IMR-90 (cell line): ENCODE data around the gene NMRAL1. TPM values are rescaled to one million over a fixed set of nuclear protein-coding genes. Genes with fewer than 3 reads are reported as not detected.

Experiments used
- ATAC-seq: fragments of 200-7000 bp; cut with Tn5 transposase; 2 replicates; pipeline ENCODE4 v1.9.1; 2020; ENCODE audit warnings: low read depth, mild to moderate bottlenecking, moderate library complexity
- BruUV-seq: library from RNA; stranded (reverse); fragments of 400-500 nt; replicated peaks from 2 replicates; lab custom pipeline; 2021; lab: Mats Ljungman, UMichigan
- CTCF ChIA-PET: fragments of 300-600 bp; formaldehyde crosslinking; extraction: SDS; loops from one replicate; lab custom pipeline; 2021; ENCODE audit warnings: antibody characterized with exemption; lab: Yijun Ruan, JAX
- POLR2A ChIA-PET: fragments of 300-600 bp; sonication (Branson Sonifier 250); formaldehyde crosslinking; loops from one replicate; lab custom pipeline; 2022; ENCODE audit warnings: antibody characterized with exemption; ENCODE audit not compliant: unreplicated experiment; lab: Charles Lee
- DNase-seq: peaks from one replicate; pipeline ENCODE4 v3.0.0; 2013
- H2AFZ ChIP-seq: replicated peaks from 2 replicates; pipeline ENCODE3; 2013; ENCODE audit warnings: low read length, mild to moderate bottlenecking; ENCODE audit not compliant: poor library complexity
- H2AK5ac ChIP-seq: 2 replicates; pipeline ENCODE4 v1.6.1; 2013; ENCODE audit warnings: low read depth, low read length, inconsistent platforms
- H2AK9ac ChIP-seq: replicated peaks from 2 replicates; pipeline ENCODE3; 2013; ENCODE audit warnings: mild to moderate bottlenecking, low read depth, low read length, moderate library complexity; ENCODE audit not compliant: poor library complexity
- H2BK120ac ChIP-seq: 2 replicates; pipeline ENCODE4 v1.6.1; 2013; ENCODE audit warnings: low read depth, low read length, inconsistent platforms
- H2BK15ac ChIP-seq: 3 replicates; pipeline ENCODE4 v1.6.1; 2013; ENCODE audit warnings: low read depth, low read length, inconsistent platforms
- H2BK20ac ChIP-seq: 2 replicates; pipeline ENCODE4 v1.6.1; 2013; ENCODE audit warnings: low read depth, mild to moderate bottlenecking, inconsistent platforms, low read length, moderate library complexity
- H2BK5ac ChIP-seq: 2 replicates; pipeline ENCODE4 v1.6.1; 2013; ENCODE audit warnings: mild to moderate bottlenecking, low read depth, low read length, inconsistent platforms; ENCODE audit not compliant: poor library complexity, severe bottlenecking
- H3K14ac ChIP-seq: replicated peaks from 2 replicates; pipeline ENCODE4 v1.6.1; 2013; ENCODE audit warnings: low read depth, low read length, inconsistent platforms
- H3K18ac ChIP-seq: 2 replicates; pipeline ENCODE4 v1.6.1; 2013; ENCODE audit warnings: low read depth, low read length, control low read depth
- H3K23ac ChIP-seq: 2 replicates; pipeline ENCODE4 v1.6.1; 2013; ENCODE audit warnings: low read depth, low read length, inconsistent platforms
- H3K27ac ChIP-seq: 2 replicates; pipeline ENCODE4 v1.5.1; 2013; ENCODE audit warnings: mild to moderate bottlenecking, control low read depth, low read length; ENCODE audit not compliant: insufficient read depth
- H3K27me3 ChIP-seq: 2 replicates; pipeline ENCODE4 v1.6.1; 2013; ENCODE audit warnings: low read length; ENCODE audit not compliant: control insufficient read depth, insufficient read depth
- H3K36me3 ChIP-seq: 2 replicates; pipeline ENCODE4 v1.6.1; 2013; ENCODE audit warnings: low read length, mixed read lengths; ENCODE audit not compliant: control insufficient read depth, insufficient read depth
- H3K4ac ChIP-seq: 2 replicates; pipeline ENCODE4 v1.6.1; 2013; ENCODE audit warnings: low read depth, low read length, inconsistent platforms
- H3K4me1 ChIP-seq: 2 replicates; pipeline ENCODE4 v1.6.1; 2013; ENCODE audit warnings: low read length, mixed read lengths; ENCODE audit not compliant: control insufficient read depth, insufficient read depth
- H3K4me2 ChIP-seq: 2 replicates; pipeline ENCODE4 v1.6.1; 2013; ENCODE audit warnings: low read depth, mild to moderate bottlenecking, control low read depth, low read length, moderate library complexity
- H3K4me3 ChIP-seq: 2 replicates; pipeline ENCODE4 v1.5.1; 2013; ENCODE audit warnings: low read depth, mild to moderate bottlenecking, control low read depth, low read length, moderate library complexity; ENCODE audit not compliant: insufficient read depth
- H3K56ac ChIP-seq: 2 replicates; pipeline ENCODE4 v1.6.1; 2013; ENCODE audit warnings: low read length, inconsistent platforms; ENCODE audit not compliant: insufficient read depth; ENCODE audit errors: extremely low read depth
- H3K79me1 ChIP-seq, 2 experiments: 2 replicates each; pipeline ENCODE4 v1.6.1; 2013; ENCODE audit warnings: low read length in 2 of 2, inconsistent platforms in 1 of 2, low read depth in 1 of 2
- H3K9ac ChIP-seq: 2 replicates; pipeline ENCODE4 v1.6.1; 2013; ENCODE audit warnings: low read depth, low read length, control low read depth
- H3K9me1 ChIP-seq: 2 replicates; pipeline ENCODE4 v1.6.1; 2013; ENCODE audit warnings: low read length, inconsistent platforms; ENCODE audit not compliant: insufficient read depth
- H3K9me3 ChIP-seq: 2 replicates; pipeline ENCODE4 v1.6.1; 2013; ENCODE audit warnings: low read length; ENCODE audit not compliant: control insufficient read depth, insufficient read depth
- H4K20me1 ChIP-seq: 2 replicates; pipeline ENCODE4 v1.6.1; 2013; ENCODE audit warnings: low read length, inconsistent platforms; ENCODE audit not compliant: insufficient read depth
- H4K5ac ChIP-seq: 2 replicates; pipeline ENCODE4 v1.6.1; 2013; ENCODE audit warnings: mild to moderate bottlenecking, low read depth, low read length, control low read depth
- H4K8ac ChIP-seq, 2 experiments: 2 replicates each; pipeline ENCODE4 v1.6.1; 2013; ENCODE audit warnings: low read depth in 2 of 2, low read length in 2 of 2, control low read depth in 1 of 2, inconsistent platforms in 1 of 2
- H4K91ac ChIP-seq: 2 replicates; pipeline ENCODE4 v1.6.1; 2013; ENCODE audit warnings: low read depth, low read length, inconsistent platforms; ENCODE audit not compliant: insufficient read depth
- MAFK ChIP-seq: IDR thresholded peaks from 2 replicates; pipeline ENCODE4 v1.6.1; 2012; ENCODE audit warnings: low read depth, low read length, improper control_type of control experiment
- MAZ ChIP-seq: IDR thresholded peaks from 2 replicates; pipeline ENCODE4 v1.6.1; 2012; ENCODE audit warnings: low read depth, mild to moderate bottlenecking, low read length, improper control_type of control experiment, moderate library complexity, borderline replicate concordance
- RCOR1 ChIP-seq: IDR thresholded peaks from 2 replicates; pipeline ENCODE4 v1.6.1; 2012; ENCODE audit warnings: mild to moderate bottlenecking, low read length, improper control_type of control experiment; ENCODE audit not compliant: insufficient replicate concordance
- WGBS, 2 experiments: methylation state at CpG; one replicate each; pipeline versions ENCODE4 v1.1.5 to v1.1.7; 2013; ENCODE audit warnings: missing lambda C conversion rate in 2 of 2; ENCODE audit not compliant: insufficient read length in 1 of 2; ENCODE audit errors: extremely low coverage in 2 of 2; 5-methylcytosine and 5-hydroxymethylcytosine counted together
- dilution Hi-C: fragments of 300-500 bp; cut with HindIII; formaldehyde crosslinking; loops from one replicate; pipeline ENCODE4 v1.14.3; 2018; ENCODE audit warnings: low sequenced_read_pairs; ENCODE audit not compliant: unreplicated experiment
- in situ Hi-C: fragments of 300-500 bp; cut with MboI; formaldehyde crosslinking; loops from 3 replicates; pipeline ENCODE4 v1.14.3; 2019; ENCODE audit warnings: low sequenced_read_pairs, inconsistent platforms, mixed read lengths
- intact Hi-C: fragments of 100-400 bp; cut with micrococcal nuclease; formaldehyde crosslinking; loops from 2 replicates; pipeline ENCODE4 v1.10.0; 2022
- polyA plus RNA-seq, 3 experiments: library from polyadenylated mRNA; depleted of rRNA; stranded (reverse); fragments of >200 nt; gene quantifications; 2 replicates each; pipeline ENCODE4 v1.2.3, GENCODE V29; 2012; ENCODE audit warnings: low replicate concordance in 1 of 3
- total RNA-seq: library from RNA; depleted of rRNA; stranded (reverse); fragments of >200 nt; gene quantifications from 2 replicates; pipeline ENCODE4 v1.2.3, GENCODE V29; 2012

Gene NMRAL1
- total and polyA plus RNA-seq, 2 of the 4 experiments (the other 2 are of a cell fraction): 48.6 to 67.6 TPM

- dilution Hi-C loops (no loop called here), intact Hi-C loops (no loop called here), in situ Hi-C loops (no loop called here)
- Histone ChIP-seq H3K23ac (no peak overlapping the region), H2AK9ac (no peak overlapping the region), H4K8ac (no peak overlapping the region), H3K4ac (no peak overlapping the region), H3K4me3 (no peak overlapping the region), H3K27me3 (no peaks in the 10 kb centered on the region), H2AFZ (no peak overlapping the region), H3K4me2 (no peak overlapping the region), H2BK120ac (no peak overlapping the region), H2BK5ac (no peak overlapping the region), H3K27ac (no peak overlapping the region), H3K4me1 (peaks cover 10% of the 10 kb centered on the region), H2AK5ac (no peak overlapping the region), H3K9me1 (peaks cover 9% of the 10 kb centered on the region), H3K79me1 (peaks cover 3 to 22% of the 10 kb centered on the region in 2 experiments; a peak in 3 of 4 replicates), H3K9me3 (no peaks in the 10 kb centered on the region), H3K18ac (no peak overlapping the region), H3K9ac (no peak overlapping the region), H3K14ac (no peak overlapping the region), H4K20me1 (peaks cover 6% of the 10 kb centered on the region; the same call in 1 of the 2 replicates), H4K5ac (no peak overlapping the region), H4K91ac (no peak overlapping the region), H2BK15ac (no peak overlapping the region), H3K36me3 (peaks cover 34% of the 10 kb centered on the region), H2BK20ac (no peak overlapping the region), H3K56ac (no peak overlapping the region)
- ChIA-PET POLR2A (no interaction called here), CTCF (interaction anchor here (0.7 kb wide), 1 partner anchor 53 kb away, joined by 3 read pairs; no protein-coding TSS in a partner anchor)
- DNase-seq: no peak
- TF ChIP-seq MAZ (no peak), RCOR1 (no peak), MAFK (no peak)
- WGBS, 2 experiments: 94% methylated on average over 7 of the region's 16 CpGs; no CpG with 5 or more reads in 1 of the 2 experiments
- ATAC-seq: no peak
- no TSS peak for BruUV-seq
Measured at GRCh38 chr16:4467916-4468315, 6.5 kb downstream of the NMRAL1 start.
